ENCODE measurements around the gene SUMO2.
A peak's percentile ranks its signal among the peaks of the same experiment; 100 is the strongest.
"Not testable (repeated sequence)": the region's sequence is repeated elsewhere in the genome, so short reads cannot be mapped to it uniquely, and the experiment has no call there.

SUMO2 gene

DNA sequence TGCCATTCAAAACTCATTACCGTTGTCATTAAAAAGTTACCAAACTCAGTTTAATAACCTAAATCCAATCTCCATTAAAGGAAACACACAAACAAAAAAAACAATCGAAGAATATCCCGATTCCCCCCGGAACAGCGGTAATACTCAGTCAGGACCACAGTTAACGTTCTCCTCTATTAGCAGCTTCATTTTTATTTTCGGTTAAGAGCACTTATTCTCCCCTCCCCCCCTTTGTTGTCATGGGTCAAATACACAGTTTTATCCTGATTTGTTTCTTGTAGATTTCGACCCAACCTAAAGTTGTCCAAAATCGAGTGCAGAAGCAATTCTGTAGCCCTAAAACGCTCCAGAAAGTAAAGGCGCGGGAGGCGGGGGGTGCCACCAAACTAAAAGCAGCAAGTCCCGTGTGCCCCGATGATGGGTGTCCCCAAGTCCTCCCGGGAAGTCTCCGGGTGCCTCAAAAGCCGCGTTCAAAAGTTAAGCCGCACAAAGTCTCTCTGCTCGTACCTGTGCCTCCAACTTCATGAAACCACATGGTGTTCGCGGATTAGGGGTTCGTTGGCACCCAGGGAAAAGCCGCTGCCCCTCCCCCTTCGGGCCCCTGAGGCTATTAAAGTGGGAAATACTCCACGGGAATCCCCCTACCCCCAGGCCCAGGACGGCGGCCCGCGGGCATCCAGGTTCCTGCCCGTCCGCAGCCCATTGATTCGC lies 996 bp downstream of the SUMO2 start:
- peak; percentile 53 for DNase-seq

DNA sequence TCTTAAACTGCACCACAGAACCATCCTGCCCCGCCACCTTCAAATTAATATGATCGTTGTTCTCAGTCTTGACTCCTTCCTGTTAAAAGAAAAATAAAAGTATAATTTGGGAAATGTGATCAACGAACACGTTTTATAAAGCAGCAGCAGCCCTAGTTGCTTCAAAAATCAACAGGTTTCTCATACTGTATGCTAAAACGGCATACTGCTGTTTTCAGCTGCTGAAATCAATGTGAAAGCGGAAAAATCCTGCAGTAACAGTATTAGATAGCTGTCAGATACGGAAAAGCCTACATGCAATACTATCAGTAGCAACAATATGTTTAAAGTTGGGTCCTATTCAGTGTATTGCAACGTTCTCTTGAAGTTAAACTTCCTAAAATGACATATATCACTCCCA lies 1.6 kb downstream of the SUMO2 start:
- DNase-seq = peak; percentile 9

DNA sequence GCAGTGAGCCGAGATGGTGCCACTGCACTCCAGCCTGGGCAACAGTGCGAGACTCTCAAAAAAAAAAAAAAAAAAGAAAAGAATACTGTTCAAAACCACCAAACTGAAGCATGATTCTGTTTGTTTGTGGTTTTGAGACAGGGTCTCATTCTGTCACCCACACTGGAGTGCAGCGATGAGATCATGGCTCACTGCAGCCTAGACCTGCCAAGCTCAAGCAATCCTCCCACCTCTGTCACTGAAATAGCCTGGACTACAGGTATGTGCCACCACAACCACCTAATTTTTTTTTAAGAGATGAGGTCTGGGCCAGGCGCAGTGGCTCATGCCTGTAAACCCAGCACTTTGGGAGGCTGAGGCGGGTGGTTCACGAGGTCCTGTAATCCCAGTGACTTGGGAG lies 4.3 kb downstream of the SUMO2 start:
- DNase-seq = no peak

DNA sequence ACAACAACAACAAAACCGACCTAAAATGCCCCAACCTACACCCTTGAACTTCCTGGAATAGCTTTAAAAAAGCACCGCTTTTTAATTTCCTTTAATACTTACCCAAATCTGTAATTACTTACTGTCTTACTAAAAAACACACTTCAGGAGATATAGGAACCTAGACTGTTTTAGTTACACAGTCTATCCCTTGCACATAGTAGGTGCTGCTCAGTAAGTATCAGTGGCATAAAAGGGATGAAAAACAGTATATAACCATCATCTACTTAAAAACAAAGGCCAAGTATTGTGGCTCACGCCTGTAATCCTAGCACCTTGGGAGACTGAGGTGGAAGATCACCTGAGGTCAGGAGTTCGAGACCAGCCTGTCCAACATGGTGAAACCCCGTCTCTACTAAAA lies 6.1 kb downstream of the SUMO2 start:
- no peak for DNase-seq

DNA sequence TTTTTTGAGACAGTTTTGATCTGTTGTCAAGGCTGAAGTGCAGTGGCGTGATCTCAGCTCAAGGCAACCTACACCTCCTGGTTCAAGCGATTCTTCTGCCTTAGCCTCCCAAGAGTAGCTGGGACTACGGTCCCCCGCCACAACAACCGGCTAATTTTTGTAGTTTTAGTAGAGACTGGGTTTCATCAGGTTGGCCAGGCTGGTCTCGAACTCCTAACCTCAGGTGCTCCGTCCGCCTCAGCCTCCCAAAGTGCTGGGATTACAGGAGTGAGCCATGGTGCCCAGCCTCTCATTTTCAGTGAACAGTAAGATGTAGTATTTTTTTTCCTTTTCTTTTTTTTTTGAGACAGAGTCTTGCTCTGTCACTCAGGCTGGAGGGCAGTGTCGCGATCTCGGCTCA lies 7.8 kb downstream of the SUMO2 start:
- no peak for DNase-seq

DNA sequence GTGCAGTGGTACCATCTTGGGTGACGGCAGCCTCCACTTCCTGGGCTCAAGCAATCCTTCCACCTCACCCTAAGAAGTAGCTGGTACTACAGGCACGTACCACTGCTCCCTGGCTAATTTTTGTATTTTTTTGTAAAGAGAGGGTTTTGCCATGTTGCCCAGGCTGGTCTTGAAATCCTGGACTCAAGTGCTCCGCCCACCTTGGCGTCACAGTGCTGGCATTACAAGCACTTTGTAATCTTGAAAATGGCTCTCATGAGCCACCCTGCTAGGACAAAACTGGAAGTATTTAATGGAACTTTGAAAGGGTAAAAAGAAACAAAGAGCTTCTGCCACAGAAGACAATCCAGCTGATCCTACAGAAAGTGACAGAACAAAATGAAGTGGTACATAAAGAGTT lies 9.2 kb downstream of the SUMO2 start:
- DNase-seq = no peak

DNA sequence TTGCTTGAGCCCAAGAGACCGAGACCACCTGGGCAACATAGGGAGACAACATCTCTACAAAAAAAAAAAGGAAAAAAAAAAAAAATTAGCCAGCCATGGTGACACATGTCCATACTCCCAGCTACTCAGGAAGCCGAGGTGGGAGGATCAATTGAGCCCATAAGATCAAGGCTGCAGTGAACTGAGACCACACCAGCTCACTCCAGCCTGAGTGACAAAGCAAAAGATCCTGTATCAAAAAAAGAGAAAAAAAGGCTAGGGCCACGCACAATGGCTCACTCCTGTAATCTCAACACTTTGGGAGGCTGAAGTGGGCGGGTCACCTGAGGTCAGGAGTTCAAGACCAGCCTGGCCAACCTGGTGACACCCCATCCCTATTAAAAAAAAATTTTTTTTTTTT lies 13.8 kb downstream of the SUMO2 start:
- no peak for DNase-seq

DNA sequence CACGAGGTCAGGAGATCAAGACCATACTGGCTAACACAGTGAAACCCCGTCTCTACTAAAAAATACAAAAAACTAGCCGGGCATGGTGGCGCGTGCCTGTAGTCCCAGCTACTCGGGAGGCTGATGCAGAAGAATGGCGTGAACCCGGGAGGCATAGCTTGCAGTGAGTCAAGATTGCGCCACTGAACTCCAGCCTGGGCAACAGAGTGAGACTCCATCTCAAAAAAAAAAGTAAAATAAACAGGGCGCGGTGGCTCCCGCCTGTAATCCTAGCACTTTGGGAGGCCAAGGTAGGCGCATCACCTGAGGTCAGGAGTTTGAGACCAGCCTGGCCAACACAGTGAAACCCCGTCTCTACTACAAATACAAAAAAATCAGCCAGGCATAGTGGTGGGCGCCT lies 18.2 kb downstream of the SUMO2 start:
- not testable (repeated sequence) for DNase-seq

DNA sequence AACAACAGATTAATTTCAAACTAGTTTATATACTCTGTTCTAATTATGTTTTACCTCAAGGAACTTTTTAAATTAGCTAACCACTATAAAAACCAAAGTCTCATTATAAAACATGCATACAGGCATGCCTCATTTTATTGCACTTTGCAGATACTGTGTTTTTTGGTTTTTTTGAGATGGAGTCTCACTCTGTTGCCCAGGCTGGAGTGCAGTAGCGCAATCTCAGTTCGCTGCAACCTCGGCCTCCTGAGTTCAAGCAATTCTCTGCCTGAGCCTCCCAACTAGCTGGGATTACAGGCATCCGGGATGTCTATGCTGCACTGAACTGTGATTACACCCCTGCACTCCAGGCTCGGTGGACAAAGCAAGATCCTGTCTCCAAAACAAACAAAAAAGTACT lies 19.7 kb downstream of the SUMO2 start:
- DNase-seq = no peak

DNA sequence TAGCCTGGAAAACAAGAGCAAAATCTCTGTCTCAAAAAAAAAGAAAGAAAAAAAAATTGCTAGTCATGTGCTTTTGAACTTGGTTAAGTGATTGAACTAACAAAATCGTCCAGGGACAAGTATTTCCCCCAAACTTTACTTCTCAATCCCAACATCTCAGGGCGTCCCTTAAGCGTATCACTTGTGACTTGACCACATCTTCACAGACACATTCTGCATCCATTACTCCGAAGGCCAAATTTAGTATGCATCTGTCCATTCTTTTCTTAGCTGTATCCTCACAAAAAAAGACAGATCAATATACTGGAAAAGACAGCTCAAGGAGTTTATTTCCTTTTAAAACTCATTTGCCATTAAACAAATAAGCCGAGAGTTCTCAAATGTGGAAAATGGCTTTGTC lies 22.5 kb downstream of the SUMO2 start:
- no peak for DNase-seq

DNA sequence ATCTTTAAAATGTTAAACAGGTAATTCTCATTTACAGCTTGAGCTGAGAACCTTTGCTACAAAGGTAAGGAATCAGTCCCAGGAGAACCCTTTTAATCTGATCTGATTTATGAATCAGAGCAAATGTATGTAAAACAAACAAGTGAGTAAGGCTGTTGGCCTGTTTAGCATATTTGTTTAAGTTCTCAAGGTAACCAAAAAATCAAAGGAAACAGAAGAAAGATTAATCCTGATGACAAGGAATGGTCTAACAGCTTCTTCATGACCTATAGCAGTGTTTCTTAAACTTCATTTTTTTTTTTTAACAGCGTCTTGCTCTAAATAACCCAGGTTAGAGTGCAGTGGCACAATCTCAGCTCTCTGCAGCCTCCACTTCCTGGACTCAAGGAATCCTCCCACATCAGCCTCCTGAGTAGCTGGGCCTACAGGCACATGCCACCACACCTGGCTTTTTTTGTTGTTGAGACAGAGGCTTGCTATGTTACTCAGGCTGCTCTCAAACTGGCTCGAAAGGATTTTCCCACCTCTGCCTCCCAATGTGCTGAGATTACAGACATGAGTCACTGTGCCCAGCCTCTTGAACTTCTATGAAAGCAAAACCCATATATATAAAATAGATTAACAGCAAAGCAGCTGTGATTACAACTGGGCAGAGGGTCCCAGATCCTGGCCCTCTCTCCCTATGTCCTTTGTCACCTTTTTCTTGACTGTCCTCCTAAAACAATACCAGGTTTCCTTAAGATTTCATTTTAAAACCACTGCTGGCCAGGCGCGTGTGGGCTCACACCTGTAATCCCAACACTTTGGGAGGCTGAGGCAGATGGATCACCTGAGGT lies 23.3 kb downstream of the SUMO2 start:
- DNase-seq = no peak

DNA sequence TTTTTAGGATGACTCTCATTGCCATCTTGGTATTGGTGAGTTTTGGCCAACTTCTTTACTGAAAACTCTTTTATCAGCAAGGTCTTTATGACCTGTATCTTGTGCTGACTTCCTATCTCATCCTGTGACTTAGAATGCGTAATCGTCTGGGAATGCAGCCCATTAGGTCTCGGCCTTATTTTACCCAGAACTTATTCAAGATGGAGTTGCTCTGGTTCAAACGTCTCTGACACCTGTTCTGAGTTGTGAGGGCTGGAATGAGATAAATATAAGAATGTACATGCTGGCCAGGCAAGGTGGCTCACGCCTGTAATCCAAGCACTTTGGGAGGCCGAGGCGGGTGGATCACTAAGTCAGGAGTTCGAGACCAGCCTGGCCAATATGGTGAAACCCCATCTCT lies 24.3 kb downstream of the SUMO2 start:
- DNase-seq = not testable (repeated sequence)

DNA sequence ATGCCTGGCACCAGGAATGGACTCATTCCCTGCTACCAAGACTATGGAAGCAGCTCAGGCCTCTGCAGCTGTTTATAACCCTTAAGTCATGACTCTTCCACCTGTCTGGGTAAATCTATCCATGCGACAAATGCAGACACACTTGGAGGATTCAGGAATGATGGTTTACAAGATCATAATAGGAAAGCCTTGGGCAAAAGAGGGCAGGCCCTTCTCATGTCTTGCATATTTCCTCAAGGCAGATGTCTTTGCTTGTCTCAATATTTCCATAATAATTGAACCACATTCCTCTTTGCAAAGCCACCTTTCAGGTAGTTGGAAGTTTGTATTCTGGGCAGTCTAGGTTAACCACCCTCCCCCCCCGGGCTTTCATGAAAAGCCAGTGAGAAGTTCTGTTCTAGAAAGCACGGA lies 27.6 kb downstream of the SUMO2 start:
- no peak for DNase-seq

DNA sequence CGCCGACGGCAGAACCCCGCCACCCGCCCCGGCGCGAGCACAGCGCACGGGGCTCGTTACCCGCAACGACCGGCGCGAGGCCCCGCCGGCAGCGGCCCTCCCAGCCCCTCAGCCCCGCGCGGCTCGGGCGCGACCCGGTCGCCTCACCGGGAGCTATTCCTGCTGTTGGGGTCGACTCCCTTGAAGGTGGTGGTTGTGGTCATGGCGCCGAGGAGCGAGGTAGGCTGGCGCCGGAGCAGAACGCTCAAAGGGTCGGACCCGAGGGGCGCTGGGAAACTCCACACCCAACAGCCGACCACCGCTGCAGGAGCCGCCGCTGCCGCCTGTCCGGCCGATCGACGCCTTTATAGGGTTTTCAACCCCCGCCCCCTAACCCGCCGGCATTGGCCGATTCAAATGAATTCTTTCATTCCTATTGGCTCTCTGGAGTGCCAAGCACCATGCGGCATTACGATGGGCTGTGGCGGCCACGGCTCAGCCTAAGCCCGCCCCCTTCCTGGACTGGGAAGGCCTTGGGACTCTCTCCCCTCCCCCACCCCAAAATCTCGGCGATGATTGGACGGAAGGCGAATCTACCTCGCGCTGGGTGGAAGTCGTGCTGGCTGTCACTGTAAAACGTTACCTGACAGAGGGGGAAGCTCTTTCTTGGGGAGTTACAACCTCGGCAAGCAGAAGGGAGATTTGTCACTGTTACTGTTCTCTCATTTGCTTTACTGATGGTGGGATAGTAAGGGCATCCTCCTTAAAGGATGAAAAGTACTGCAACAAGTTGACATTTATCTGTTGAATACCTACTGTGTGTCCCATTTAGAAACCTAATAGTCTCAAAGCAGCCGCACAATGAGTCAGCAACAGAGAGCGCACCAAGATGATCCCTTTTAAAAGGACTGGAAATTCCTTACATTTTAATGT lies 28.3 kb downstream of the SUMO2 start, which contains the start of gene JPT1:
JPT1 (minus strand) TSS at position 318 of the 912 bp plus-strand sequence; CDS start at position 203, 115 bp downstream.
- DNase-seq = peak; percentile 99

DNA sequence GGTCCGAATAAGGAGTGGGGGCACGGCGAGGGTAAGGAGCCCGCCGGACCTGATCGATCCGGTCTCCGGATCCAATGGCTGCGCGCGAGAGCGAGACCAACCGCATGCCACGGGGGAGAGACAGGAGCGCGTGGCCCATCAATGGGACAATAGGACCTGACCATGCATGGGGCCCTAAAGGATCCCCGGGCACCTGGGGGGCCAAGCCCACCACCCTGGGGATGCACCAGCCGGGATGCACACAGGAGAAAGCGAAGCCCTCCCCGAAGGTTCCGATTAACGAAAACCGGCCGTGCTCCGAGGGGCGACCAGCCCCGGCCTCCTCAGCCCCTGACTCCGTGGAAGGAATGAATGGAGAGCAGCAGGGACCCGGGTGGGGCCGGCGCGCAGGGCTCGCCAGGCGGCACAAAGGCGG lies 29.0 kb downstream of the SUMO2 start:
- DNase-seq = no peak

DNA sequence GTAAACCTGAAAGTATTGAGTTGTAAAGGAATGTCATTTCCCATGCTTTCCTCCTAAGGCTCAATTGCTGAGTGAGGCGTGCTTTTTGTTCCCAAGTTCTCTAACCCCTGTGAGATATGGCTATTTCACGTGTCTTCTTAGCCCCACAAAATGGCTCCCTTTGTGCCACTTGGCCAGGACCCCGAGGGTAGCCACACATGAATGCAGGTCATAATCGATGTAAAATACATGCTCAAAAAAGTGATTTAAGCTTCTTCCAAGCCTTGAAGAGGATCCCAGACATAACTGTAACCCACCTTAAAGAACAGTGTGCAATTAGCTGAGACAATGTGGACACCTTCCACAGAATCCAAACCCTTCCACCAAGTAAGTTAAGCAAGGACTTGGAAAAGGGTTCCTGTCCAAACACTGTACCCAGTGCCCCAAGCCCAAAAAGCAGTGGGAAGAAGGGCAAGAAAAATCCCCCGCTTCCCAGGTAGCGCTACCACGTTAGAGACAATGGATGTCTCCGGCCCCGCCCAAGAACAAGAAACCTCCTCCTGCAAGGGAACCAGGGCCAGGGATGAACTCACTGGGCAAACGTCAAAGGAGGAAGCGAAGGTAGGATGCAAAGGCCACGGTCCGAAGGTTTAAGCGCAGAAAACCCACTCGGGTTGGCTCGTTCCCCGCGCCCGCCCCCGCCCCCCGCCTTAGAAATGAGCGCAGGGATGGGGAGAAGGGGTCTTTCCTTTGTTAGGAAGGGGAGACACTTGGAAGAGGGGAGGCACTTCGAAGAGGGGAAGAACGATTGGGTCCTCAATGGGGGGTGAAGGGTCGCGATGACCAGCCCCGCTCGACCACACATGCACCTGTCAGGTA lies 29.6 kb downstream of the SUMO2 start:
- DNase-seq = peak; percentile 61

DNA sequence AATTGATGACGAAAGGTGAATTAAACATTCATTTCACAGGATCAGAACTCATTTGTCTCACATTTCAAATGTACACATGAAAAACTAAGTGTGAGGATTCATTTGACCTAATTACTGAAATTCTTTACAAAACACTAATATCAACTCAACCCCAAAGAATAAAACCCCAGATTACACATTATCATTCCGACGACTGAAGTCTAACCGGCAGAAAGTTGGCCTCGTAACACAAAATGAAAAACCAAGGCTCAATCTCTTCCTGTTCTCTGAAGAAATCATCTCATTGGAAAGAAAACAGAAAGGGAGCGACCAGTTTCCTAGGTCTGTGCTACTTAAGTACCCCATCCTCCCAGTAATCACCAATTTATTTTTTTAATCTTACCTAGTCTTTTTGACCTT lies 30.2 kb downstream of the SUMO2 start:
- no peak for DNase-seq

DNA sequence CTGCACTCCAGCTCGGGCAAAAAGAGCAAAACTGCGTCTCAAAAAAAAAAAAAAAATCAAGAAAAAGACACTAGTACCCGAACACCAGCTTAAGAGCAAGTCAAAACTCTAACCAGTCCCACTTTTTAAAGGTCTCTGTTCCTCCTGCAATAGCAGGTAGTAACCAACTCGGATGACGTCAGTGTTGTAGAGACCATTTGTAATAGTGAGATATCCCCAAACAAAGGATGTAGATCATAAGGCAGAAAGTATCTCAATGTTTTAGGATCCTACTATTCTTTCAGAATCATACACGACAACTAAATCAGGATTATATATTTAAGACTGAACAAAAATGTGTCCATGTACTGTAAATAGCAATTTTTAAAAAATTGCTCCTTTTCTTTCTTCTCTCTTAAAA lies 30.8 kb downstream of the SUMO2 start:
- DNase-seq = no peak

DNA sequence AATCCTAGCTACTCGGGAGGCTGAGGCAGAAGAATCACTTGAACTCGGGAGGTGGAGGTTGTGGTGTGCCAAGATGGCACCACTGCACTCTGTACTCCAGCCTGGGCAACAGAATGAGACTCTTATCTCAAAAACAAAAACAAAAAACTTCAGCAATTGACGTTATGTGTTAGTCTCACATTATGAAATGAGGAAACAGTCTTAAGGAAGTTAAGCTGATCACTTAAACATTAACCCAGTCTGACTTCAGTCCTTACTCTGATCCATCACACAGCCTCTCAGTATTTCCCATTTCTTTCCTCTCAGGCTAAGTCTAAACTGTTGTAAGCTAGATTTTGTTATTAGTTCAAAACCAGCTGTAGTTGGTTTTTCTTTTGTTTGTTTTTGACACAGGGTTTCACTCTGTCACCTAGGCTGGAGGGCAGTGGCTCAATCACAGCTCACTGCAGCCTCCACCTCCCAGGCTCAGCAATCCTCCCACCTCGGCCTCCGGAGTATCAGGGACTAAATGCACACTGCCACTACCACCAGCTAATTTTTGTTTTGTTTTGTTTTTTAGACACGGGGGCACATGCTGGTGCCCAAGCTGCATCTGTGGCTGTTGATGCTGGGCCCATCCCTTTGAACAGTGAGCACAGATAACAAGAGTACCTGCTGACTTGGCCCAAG lies 34.7 kb downstream of the SUMO2 start:
- DNase-seq = peak; percentile 76

DNA sequence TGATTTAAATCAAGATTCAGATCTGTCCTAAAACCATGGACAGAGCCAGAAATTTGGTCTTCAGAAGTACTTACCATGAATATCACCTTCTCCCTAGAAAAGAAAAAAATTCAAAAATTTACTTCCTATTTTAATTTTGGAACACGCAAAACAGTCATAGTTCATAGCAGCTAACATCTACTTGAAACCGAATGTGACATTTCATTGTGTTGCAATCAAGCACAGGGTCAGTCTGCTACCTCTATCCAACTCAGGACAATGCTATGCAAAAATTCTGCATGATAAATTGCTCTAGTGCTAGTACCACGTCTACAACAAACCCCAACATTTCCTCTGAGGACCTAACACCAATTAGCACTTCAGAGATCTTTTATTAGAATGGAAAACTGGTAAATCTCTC lies 36.2 kb downstream of the SUMO2 start:
- DNase-seq = peak; percentile 79

DNA sequence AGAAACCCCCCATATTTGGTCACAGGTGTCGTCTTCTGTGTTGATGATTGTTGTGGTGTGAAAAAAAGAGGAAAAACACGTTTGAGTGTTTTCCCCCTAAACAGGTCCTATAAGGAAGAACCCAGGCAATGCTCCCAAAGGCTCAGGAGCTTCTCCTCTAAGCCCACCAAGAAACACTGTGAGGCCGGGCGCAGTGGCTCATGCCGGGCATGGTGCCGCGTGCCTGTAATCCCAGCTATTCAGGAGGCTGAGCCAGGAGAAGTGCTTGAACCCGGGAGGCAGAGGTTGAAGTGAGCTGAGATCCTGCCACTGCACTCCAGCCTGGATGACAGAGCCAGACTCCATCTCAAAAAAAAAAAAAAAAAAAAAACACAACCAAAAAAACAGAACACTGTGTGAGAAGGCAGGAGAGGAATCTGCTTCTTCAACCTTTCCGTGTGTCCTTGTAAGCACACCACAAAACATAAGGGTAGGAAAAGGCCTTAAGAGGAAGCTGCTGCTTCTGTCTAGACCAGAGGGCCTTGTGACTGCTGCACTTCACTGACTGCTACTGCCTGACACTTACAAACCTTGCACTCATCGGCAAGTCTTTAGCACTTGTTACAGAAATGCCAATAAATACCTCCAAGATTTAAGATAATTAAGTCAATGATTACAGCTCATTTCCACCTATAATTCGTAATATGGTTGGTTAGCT lies 37.8 kb downstream of the SUMO2 start:
- DNase-seq = peak; percentile 46
